ENCODE data around the gene HOXB7. TPM values are rescaled to one million over a fixed set of nuclear protein-coding genes. Genes with fewer than 3 reads are reported as not detected.

Gene HOXB7
- total and polyA plus RNA-seq, 2 experiments from 2014 or later, result not detected

DNA sequence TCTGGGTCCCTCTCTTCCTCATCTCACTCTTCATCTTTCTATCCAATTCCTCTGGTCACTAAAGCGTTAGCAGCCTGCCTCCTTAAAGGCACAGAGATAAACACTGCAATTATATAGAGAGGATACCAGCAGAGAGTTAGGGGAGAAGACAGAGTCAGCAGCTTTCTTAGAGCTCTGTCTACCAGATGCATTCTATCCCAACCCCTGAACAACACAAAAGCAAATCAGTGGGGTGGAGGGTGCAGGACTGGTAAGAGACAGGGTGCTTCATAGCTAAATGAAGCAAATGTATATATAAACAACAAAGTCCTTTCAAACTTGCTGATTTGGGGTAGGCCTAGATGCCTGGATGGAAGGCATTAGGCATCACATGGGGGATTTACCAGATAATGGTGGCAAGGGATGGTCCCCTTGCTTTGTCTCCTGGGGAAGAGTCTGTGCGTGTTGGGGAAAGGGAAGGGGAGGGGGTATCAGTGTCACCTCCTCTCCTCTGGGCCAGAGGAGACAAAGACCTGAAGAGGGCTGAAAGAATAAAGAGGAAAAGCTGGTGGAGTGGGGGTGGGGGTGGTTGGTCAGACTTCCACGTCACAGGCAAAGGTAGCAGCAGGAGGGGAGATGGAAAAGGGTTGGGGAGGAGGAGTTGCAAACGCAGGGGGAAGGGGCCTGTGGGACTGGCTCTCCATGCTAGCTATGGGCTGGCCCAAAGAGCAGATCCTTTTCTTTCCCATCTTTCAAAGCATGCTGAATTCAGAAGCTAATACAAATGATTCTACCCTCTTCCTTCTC, 44.7 kb downstream of the HOXB7 start:
- no peak for ATAC-seq

DNA sequence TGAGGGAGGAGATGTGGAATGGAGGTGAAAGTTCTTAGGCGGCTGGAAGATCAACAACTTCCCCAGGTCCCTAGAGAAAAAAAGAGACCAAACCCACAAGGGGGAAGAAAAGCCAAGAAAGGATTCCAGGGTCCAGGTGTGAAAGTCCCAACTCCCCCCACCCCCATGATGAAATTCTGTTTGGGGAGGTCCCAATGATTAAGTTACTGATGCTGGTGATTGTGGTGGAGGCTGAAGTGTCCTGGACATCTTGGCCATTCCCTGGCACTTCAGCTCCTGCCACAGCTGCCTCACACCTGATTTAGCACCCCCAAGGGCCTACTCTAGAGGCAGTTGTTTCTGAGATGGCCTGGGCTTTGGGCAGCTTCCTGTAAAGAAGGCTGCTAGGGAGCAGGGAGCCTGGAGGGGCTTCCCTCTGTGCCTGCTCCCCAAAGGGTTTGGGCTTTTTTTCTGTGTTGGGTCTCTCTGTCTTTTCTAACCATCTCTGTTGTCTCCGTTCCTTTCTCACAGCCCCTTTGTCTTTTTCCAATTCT, 45.7 kb downstream of the HOXB7 start:
- no peaks in the 10 kb centered on the region for H3K9me2 ChIP-seq (ENCODE audit: insufficient read depth)
- H3K36me3 ChIP-seq (ENCODE audit: insufficient read depth), result no peaks in the 10 kb centered on the region
- Mint-ChIP-seq H3K9me3 (no peaks in the 10 kb centered on the region; the same call in 2 of the 3 replicates), H3K4me3 (0 out of 3 replicates have a peak overlapping the region, but pooled peaks have one; percentile 5), H3K27ac (no peak overlapping the region), H3K4me1 (peaks cover 20% of the 10 kb centered on the region), H3K36me3 (ENCODE audit: low read depth) (no peaks in the 10 kb centered on the region), H3K27me3 (ENCODE audit: insufficient read depth, low read depth, poor library complexity) (peaks cover 39% of the 10 kb centered on the region)
- no peak overlapping the region for H2AFZ ChIP-seq
- peak overlapping the region; percentile 69 for H3K4me2 ChIP-seq
- ATAC-seq (no peak), DNase-seq (ENCODE audit: low spot score) (no peak)
- H4K20me1 ChIP-seq (replicated peaks; ENCODE audit: insufficient read depth), result peaks cover 64% of the 10 kb centered on the region
- no peak overlapping the region for H3K27ac ChIP-seq (ENCODE audit: low read depth)
- no peak overlapping the region for H3K4me3 ChIP-seq
- H3K79me2 ChIP-seq (replicated peaks; ENCODE audit: insufficient read depth), result no peaks in the 10 kb centered on the region
- peaks cover 66% of the 10 kb centered on the region for H3K4me1 ChIP-seq (ENCODE audit: insufficient read depth)
- peaks cover 50% of the 10 kb centered on the region for H3F3A ChIP-seq (replicated peaks; ENCODE audit: low read depth)
- peaks cover 100% of the 10 kb centered on the region for H3K27me3 ChIP-seq (ENCODE audit: insufficient read depth)
- TF ChIP-seq, protein P1, sequence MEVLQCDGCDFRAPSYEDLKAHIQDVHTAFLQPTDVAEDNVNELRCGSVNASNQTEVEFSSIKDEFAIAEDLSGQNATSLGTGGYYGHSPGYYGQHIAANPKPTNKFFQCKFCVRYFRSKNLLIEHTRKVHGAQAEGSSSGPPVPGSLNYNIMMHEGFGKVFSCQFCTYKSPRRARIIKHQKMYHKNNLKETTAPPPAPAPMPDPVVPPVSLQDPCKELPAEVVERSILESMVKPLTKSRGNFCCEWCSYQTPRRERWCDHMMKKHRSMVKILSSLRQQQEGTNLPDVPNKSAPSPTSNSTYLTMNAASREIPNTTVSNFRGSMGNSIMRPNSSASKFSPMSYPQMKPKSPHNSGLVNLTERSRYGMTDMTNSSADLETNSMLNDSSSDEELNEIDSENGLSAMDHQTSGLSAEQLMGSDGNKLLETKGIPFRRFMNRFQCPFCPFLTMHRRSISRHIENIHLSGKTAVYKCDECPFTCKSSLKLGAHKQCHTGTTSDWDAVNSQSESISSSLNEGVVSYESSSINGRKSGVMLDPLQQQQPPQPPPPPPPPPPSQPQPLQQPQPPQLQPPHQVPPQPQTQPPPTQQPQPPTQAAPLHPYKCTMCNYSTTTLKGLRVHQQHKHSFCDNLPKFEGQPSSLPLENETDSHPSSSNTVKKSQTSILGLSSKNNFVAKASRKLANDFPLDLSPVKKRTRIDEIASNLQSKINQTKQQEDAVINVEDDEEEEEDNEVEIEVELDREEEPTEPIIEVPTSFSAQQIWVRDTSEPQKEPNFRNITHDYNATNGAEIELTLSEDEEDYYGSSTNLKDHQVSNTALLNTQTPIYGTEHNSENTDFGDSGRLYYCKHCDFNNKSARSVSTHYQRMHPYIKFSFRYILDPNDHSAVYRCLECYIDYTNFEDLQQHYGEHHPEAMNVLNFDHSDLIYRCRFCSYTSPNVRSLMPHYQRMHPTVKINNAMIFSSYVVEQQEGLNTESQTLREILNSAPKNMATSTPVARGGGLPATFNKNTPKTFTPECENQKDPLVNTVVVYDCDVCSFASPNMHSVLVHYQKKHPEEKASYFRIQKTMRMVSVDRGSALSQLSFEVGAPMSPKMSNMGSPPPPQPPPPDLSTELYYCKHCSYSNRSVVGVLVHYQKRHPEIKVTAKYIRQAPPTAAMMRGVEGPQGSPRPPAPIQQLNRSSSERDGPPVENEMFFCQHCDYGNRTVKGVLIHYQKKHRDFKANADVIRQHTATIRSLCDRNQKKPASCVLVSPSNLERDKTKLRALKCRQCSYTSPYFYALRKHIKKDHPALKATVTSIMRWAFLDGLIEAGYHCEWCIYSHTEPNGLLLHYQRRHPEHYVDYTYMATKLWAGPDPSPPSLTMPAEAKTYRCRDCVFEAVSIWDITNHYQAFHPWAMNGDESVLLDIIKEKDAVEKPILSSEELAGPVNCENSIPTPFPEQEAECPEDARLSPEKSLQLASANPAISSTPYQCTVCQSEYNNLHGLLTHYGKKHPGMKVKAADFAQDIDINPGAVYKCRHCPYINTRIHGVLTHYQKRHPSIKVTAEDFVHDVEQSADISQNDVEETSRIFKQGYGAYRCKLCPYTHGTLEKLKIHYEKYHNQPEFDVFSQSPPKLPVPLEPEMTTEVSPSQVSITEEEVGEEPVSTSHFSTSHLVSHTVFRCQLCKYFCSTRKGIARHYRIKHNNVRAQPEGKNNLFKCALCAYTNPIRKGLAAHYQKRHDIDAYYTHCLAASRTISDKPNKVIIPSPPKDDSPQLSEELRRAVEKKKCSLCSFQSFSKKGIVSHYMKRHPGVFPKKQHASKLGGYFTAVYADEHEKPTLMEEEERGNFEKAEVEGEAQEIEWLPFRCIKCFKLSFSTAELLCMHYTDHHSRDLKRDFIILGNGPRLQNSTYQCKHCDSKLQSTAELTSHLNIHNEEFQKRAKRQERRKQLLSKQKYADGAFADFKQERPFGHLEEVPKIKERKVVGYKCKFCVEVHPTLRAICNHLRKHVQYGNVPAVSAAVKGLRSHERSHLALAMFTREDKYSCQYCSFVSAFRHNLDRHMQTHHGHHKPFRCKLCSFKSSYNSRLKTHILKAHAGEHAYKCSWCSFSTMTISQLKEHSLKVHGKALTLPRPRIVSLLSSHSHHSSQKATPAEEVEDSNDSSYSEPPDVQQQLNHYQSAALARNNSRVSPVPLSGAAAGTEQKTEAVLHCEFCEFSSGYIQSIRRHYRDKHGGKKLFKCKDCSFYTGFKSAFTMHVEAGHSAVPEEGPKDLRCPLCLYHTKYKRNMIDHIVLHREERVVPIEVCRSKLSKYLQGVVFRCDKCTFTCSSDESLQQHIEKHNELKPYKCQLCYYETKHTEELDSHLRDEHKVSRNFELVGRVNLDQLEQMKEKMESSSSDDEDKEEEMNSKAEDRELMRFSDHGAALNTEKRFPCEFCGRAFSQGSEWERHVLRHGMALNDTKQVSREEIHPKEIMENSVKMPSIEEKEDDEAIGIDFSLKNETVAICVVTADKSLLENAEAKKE (CRISPR knock-in tag; IDR thresholded peaks at IDR 0.05), result no peak
- TF ChIP-seq EZH2 (IDR thresholded peaks at IDR 0.05; ENCODE audit: low read depth, unreplicated experiment) (no peak), JUNB (IDR thresholded peaks at IDR 0.05; ENCODE audit: unreplicated experiment) (no peak), ZNF331 (CRISPR knock-in tag; IDR thresholded peaks at IDR 0.05; ENCODE audit: low read depth) (no peak), NANOG (IDR thresholded peaks at IDR 0.05; ENCODE audit: borderline replicate concordance) (no peak), EZH2phosphoT487 (IDR thresholded peaks at IDR 0.05; ENCODE audit: unreplicated experiment) (no peak), STAT1 (IDR thresholded peaks at IDR 0.05; ENCODE audit: unreplicated experiment) (no peak), POLR2AphosphoS5 (IDR thresholded peaks at IDR 0.05; ENCODE audit: low read depth) (no peak), ZNF114 (CRISPR knock-in tag; IDR thresholded peaks at IDR 0.05) (no peak), CREB1 (CRISPR knock-in tag; IDR thresholded peaks at IDR 0.05; ENCODE audit: low read depth) (no peak)
- TF ChIP-seq, protein P2, sequence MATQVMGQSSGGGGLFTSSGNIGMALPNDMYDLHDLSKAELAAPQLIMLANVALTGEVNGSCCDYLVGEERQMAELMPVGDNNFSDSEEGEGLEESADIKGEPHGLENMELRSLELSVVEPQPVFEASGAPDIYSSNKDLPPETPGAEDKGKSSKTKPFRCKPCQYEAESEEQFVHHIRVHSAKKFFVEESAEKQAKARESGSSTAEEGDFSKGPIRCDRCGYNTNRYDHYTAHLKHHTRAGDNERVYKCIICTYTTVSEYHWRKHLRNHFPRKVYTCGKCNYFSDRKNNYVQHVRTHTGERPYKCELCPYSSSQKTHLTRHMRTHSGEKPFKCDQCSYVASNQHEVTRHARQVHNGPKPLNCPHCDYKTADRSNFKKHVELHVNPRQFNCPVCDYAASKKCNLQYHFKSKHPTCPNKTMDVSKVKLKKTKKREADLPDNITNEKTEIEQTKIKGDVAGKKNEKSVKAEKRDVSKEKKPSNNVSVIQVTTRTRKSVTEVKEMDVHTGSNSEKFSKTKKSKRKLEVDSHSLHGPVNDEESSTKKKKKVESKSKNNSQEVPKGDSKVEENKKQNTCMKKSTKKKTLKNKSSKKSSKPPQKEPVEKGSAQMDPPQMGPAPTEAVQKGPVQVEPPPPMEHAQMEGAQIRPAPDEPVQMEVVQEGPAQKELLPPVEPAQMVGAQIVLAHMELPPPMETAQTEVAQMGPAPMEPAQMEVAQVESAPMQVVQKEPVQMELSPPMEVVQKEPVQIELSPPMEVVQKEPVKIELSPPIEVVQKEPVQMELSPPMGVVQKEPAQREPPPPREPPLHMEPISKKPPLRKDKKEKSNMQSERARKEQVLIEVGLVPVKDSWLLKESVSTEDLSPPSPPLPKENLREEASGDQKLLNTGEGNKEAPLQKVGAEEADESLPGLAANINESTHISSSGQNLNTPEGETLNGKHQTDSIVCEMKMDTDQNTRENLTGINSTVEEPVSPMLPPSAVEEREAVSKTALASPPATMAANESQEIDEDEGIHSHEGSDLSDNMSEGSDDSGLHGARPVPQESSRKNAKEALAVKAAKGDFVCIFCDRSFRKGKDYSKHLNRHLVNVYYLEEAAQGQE (IDR thresholded peaks at IDR 0.05; ENCODE audit: unreplicated experiment), result no peak

More for the DNA sequence above, 44.7 kb downstream of the HOXB7 start:
- Mint-ChIP-seq H3K4me1 (peaks cover 27% of the 10 kb centered on the region), H3K36me3 (ENCODE audit: low read depth) (no peaks in the 10 kb centered on the region), H3K27me3 (ENCODE audit: insufficient read depth, low read depth, poor library complexity) (peaks cover 29% of the 10 kb centered on the region), H3K27ac (no peak overlapping the region), H3K4me3 (no peak overlapping the region), H3K9me3 (no peaks in the 10 kb centered on the region)
- Histone ChIP-seq H3K4me2 (0 out of 2 replicates have a peak overlapping the region, but pooled peaks have one; percentile 38), H4K20me1 (replicated peaks; ENCODE audit: insufficient read depth) (peaks cover 68% of the 10 kb centered on the region), H3K4me3 (no peak overlapping the region), H3K27me3 (ENCODE audit: insufficient read depth) (peaks cover 100% of the 10 kb centered on the region), H3F3A (replicated peaks; ENCODE audit: low read depth) (peaks cover 60% of the 10 kb centered on the region), H3K27ac (ENCODE audit: low read depth) (no peak overlapping the region), H3K4me1 (ENCODE audit: insufficient read depth) (peaks cover 72% of the 10 kb centered on the region), H3K9me2 (ENCODE audit: insufficient read depth) (no peaks in the 10 kb centered on the region), H3K36me3 (ENCODE audit: insufficient read depth) (no peaks in the 10 kb centered on the region), H2AFZ (no peak overlapping the region), H3K79me2 (replicated peaks; ENCODE audit: insufficient read depth) (no peaks in the 10 kb centered on the region)
- TF ChIP-seq EZH2 (IDR thresholded peaks at IDR 0.05; ENCODE audit: low read depth, unreplicated experiment) (peak; percentile 15), JUNB (IDR thresholded peaks at IDR 0.05; ENCODE audit: unreplicated experiment) (no peak)
- no peak for DNase-seq (ENCODE audit: low spot score)

Data from GM23338 (cell line).